Measurements from ENCODE around the gene VEGFA.

Gene VEGFA

GRCh38 chr6:43827898-43828297, 57.9 kb downstream of the VEGFA start:
- no peak for TF ChIP-seq CTCF (IDR thresholded peaks at IDR 0.05; ENCODE audit: control insufficient read depth, insufficient read depth, low read depth, low read length, missing control alignments)
- DNase-seq (ENCODE audit: low read depth), result no peak
- H3K4me3 ChIP-seq (ENCODE audit: control insufficient read depth, low read depth, low read length), result no peak overlapping the region

DNA sequence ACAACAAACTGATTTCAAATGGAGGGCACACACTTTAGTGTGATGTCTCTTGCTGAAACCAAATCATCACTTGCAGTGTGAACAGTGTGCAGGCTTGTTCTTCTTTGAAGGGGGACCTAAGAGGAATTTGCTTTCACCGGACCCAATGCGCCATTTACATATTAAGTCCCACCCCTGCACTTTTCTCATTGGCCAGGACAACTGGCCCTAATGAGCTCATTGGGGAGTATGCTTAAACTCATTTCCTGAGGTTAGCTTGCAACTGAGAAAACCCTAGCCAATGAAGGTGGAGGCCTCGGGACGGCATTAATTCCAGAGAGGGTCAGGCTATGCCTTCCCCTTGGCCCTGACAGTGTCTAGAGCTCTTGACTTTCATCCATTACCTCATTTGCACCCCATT, 58.7 kb downstream of the VEGFA start:
- DNase-seq (ENCODE audit: low read depth), result no peak
- no peak for TF ChIP-seq CTCF (IDR thresholded peaks at IDR 0.05; ENCODE audit: control insufficient read depth, insufficient read depth, low read depth, low read length, missing control alignments)
- H3K4me3 ChIP-seq (ENCODE audit: control insufficient read depth, low read depth, low read length), result no peak overlapping the region

- TF ChIP-seq CTCF (IDR thresholded peaks at IDR 0.05; ENCODE audit: control insufficient read depth, insufficient read depth, low read depth, low read length, missing control alignments), result no peak
- DNase-seq (ENCODE audit: low read depth), result no peak
- no peak overlapping the region for H3K4me3 ChIP-seq (ENCODE audit: control insufficient read depth, low read depth, low read length)
These were observed 59.5 kb downstream of the VEGFA start for GRCh38 chr6:43829470-43829869.

GRCh38 chr6:43830775-43831174, 60.8 kb downstream of the VEGFA start:
- no peak for TF ChIP-seq CTCF (IDR thresholded peaks at IDR 0.05; ENCODE audit: control insufficient read depth, insufficient read depth, low read depth, low read length, missing control alignments)
- H3K4me3 ChIP-seq (ENCODE audit: control insufficient read depth, low read depth, low read length), result no peak overlapping the region
- no peak for DNase-seq (ENCODE audit: low read depth)

- no peak overlapping the region for H3K4me3 ChIP-seq (ENCODE audit: control insufficient read depth, low read depth, low read length)
- DNase-seq (ENCODE audit: low read depth), result no peak
- no peak for TF ChIP-seq CTCF (IDR thresholded peaks at IDR 0.05; ENCODE audit: control insufficient read depth, insufficient read depth, low read depth, low read length, missing control alignments)
These were observed 61.2 kb downstream of the VEGFA start for GRCh38 chr6:43831191-43831590.

DNA sequence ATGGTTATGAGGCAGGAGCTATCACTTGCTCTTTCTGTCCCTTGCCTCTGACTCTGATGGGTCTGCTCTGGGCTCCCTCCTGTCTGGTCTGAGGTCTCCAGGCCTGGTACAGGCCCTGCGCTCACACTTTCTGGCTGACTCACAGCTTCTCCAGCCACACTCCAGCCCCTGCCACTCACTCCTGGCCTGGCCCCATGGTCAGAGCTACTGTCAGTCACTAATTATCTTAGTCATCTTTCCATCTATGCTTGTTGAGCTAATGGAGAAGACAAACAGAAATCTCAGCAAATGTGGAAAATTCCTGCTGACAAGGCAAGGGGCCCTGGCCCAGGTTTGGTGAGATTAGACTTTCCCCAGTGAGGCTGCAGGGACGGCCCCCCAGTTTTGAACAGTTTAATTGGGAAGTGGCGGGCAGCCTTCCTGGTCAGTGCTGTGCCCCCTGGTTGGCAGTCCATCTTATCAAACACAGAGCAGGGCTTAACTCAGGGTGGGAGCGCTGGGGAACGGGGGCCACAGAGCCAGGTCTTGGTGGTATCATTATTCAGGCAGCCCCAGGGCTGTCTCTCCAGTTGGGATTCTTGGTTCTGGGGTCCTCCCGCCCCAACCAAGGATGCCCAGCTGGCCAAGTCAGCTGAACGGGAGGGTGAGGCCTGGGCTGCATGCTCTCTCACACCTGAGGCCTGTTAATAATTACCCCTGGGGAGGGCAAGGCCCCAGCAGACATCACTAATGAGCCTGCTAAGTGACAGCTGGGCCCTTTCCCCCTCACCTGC, 63.4 kb downstream of the VEGFA start:
- H3K4me3 ChIP-seq (ENCODE audit: control insufficient read depth, low read depth, low read length), result no peak overlapping the region
- TF ChIP-seq CTCF (IDR thresholded peaks at IDR 0.05; ENCODE audit: control insufficient read depth, insufficient read depth, low read depth, low read length, missing control alignments), result no peak
- no peak for DNase-seq (ENCODE audit: low read depth)
